Activated naive CD4-positive, alpha-beta T cell treated with anti-CD3 and anti-CD28 coated beads, Interleukin-2, amount 50 U/mL, for 16 hours (primary cell): ENCODE results near the gene SP140.
A peak's percentile ranks its signal among the peaks of the same experiment; 100 is the strongest.
"Not testable (repeated sequence)": the region's sequence is repeated elsewhere in the genome, so short reads cannot be mapped to it uniquely, and the experiment has no call there.

Experiments
- DNase-seq: peaks from one replicate; pipeline ENCODE4 v3.0.0-alpha.2; 2020

SP140 gene

GRCh38 chr2:230327418-230328154 is 102.0 kb downstream of the SP140 start:
- DNase-seq: no peak

- no peak for DNase-seq
Observed at GRCh38 chr2:230328155-230328458, 102.6 kb downstream of the SP140 start.

- no peak for DNase-seq
Observed at GRCh38 chr2:230329946-230330605, 104.5 kb downstream of the SP140 start.

- no peak for DNase-seq
Observed at GRCh38 chr2:230330725-230331124, 105.2 kb downstream of the SP140 start.

- no peak for DNase-seq
Observed at GRCh38 chr2:230335461-230335863, 109.9 kb downstream of the SP140 start.

GRCh38 chr2:230335864-230336506 is 110.4 kb downstream of the SP140 start:
- no peak for DNase-seq

GRCh38 chr2:230341936-230342528 is 116.5 kb downstream of the SP140 start:
- DNase-seq: not testable (repeated sequence)

GRCh38 chr2:230343041-230343624 is 117.6 kb downstream of the SP140 start:
- not testable (repeated sequence) for DNase-seq

GRCh38 chr2:230343747-230344146 is 118.2 kb downstream of the SP140 start:
- DNase-seq: no peak

GRCh38 chr2:230346465-230346864 is 120.9 kb downstream of the SP140 start:
- DNase-seq: no peak

- no peak for DNase-seq
Observed at GRCh38 chr2:230346921-230347533, 121.5 kb downstream of the SP140 start.

- DNase-seq: peak; percentile 35
Observed at GRCh38 chr2:230347659-230348305, 122.2 kb downstream of the SP140 start.

GRCh38 chr2:230348787-230349186 is 123.3 kb downstream of the SP140 start:
- no peak for DNase-seq

GRCh38 chr2:230356084-230356483 is 130.5 kb downstream of the SP140 start:
- no peak for DNase-seq

- DNase-seq: no peak
Observed at GRCh38 chr2:230358305-230358704, 132.8 kb downstream of the SP140 start.

GRCh38 chr2:230360028-230360427 is 134.5 kb downstream of the SP140 start:
- no peak for DNase-seq

- DNase-seq: no peak
Observed at GRCh38 chr2:230362030-230362691, 136.6 kb downstream of the SP140 start.
